Stomach (tissue), 9 donors: ENCODE measurements around the gene AFP. TPM values are rescaled to one million over a fixed set of nuclear protein-coding genes. Genes with fewer than 3 reads are reported as not detected.

ENCODE experiments used
- DNase-seq, 2 donors: peaks; one replicate each; pipeline versions ENCODE4 v3.0.0 to v3.0.0-alpha.2; 2013 to 2019
- H3K27ac ChIP-seq, 5 donors: fragments of 200-600 bp in 4 of 5; sonication (generic) in 4 of 5; one replicate each; pipeline ENCODE4 v1.5.1; 2013 to 2019; ENCODE audit warnings: mild to moderate bottlenecking in 1 of 5, moderate library complexity in 1 of 5
- H3K27me3 ChIP-seq, 3 donors: fragments of 200-600 bp; sonication (generic); one replicate each; pipeline ENCODE4 v1.5.1; 2017 to 2019; ENCODE audit warnings: mixed run types in 1 of 3
- H3K36me3 ChIP-seq, 4 donors: fragments of 200-600 bp; sonication (generic); 1 replicate in 3 of 4; 2 replicates in 1 of 4; pipeline ENCODE4 v1.5.1; 2016 to 2019
- H3K4me1 ChIP-seq, 4 donors: fragments of 200-600 bp; sonication (generic); one replicate each; pipeline ENCODE4 v1.5.1; 2016 to 2019
- H3K4me3 ChIP-seq, 4 donors: fragments of 200-600 bp; sonication (generic) in 3 of 4; one replicate each; pipeline ENCODE4 v1.5.1; 2016 to 2019; ENCODE audit warnings: mild to moderate bottlenecking in 1 of 4
- H3K9me3 ChIP-seq, 4 donors: fragments of 200-600 bp; sonication (generic); one replicate each; pipeline ENCODE4 v1.5.1; 2016 to 2019
- EP300 ChIP-seq: sonication (generic); formaldehyde crosslinking; IDR thresholded peaks from one replicate; pipeline ENCODE4 v1.6.1; 2017; ENCODE audit warnings: antibody characterized with exemption
- POLR2A ChIP-seq, 4 donors: fragments of 450-650 bp; IDR thresholded peaks; one replicate each; pipeline ENCODE4 v1.6.1; 2016; ENCODE audit warnings: antibody characterized with exemption in 4 of 4, control low read depth in 2 of 4, mild to moderate bottlenecking in 1 of 4, moderate library complexity in 1 of 4
- POLR2AphosphoS5 ChIP-seq, 3 donors: sonication (generic); formaldehyde crosslinking; IDR thresholded peaks; one replicate each; pipeline ENCODE4 v1.6.1; 2016; ENCODE audit warnings: antibody characterized with exemption in 3 of 3
- WGBS, 5 donors: extraction: QIAGEN DNeasy Blood & Tissue Kit in 3 of 5; methylation state at CpG; one replicate each; pipeline versions ENCODE4 v1.1.5 to v1.1.7; 2013 to 2018; 5-methylcytosine and 5-hydroxymethylcytosine counted together
- intact Hi-C: fragments of 100-400 bp; cut with DNase I; formaldehyde crosslinking; loops from one replicate; pipeline ENCODE4 v1.15.1; 2023; ENCODE audit warnings: low total_unique reads
- polyA plus RNA-seq, 3 donors: library from polyadenylated mRNA; stranded (reverse); fragments of 200-250 nt; gene quantifications; one replicate each; pipeline ENCODE4 v1.2.3, GENCODE V29; 2013
- total RNA-seq, 5 donors: library from RNA; depleted of rRNA; stranded (reverse); fragments of >200 nt; gene quantifications; one replicate each; pipeline versions ENCODE4 v1.1.0 to v1.2.3, GENCODE V29; 2014 to 2016
- TF ChIP-seq, protein P1 (sequence below), 7 experiments: fragments of 450-650 bp in 4 of 7; fragments of 200-600 bp in 3 of 7; sonication (generic) in 3 of 7; IDR thresholded peaks; one replicate each; pipeline ENCODE4 v1.5.1; 2016 to 2019; ENCODE audit warnings: antibody characterized with exemption in 7 of 7, control low read depth in 2 of 7, mild to moderate bottlenecking in 1 of 7
- donor health status: healthy with polysubstance abuse.
- donor health status: Bipolar disorder and iron deficiency.
- donor health status: healthy.

Gene AFP
- total and polyA plus RNA-seq, 8 donors: 2.6 TPM; not detected in 7

DNA sequence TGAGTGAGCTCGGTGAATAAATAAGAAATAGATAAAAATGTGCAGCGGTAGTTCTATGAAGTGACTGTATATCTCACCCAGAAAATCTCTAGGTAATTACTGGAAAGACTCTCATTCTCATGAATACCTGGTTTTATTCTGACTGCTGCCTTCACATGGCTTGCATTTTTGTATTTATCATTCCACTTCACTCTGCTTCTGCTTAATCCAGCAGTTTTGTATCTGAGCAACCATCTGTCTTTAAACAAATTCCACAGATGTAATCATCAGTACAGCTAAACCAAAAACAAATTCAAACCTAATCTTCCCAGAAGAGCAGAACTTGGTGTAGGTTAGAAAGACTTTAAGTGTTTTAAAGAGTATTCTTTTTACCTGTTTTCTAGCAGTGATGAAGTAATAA lies 43.1 kb upstream of the AFP start:
- Histone ChIP-seq H3K27ac (no peak overlapping the region), H3K9me3 (no peaks in the 10 kb centered on the region), H3K27me3 (no peaks in the 10 kb centered on the region), H3K4me1 (no peaks in the 10 kb centered on the region), H3K4me3 (no peak overlapping the region), H3K36me3 (no peaks in the 10 kb centered on the region)
- 78 to 87% (median 85%) methylated on average over 2 of the region's 2 CpGs for WGBS, 5 donors
- intact Hi-C loops: no loop called here
- TF ChIP-seq, protein P1, sequence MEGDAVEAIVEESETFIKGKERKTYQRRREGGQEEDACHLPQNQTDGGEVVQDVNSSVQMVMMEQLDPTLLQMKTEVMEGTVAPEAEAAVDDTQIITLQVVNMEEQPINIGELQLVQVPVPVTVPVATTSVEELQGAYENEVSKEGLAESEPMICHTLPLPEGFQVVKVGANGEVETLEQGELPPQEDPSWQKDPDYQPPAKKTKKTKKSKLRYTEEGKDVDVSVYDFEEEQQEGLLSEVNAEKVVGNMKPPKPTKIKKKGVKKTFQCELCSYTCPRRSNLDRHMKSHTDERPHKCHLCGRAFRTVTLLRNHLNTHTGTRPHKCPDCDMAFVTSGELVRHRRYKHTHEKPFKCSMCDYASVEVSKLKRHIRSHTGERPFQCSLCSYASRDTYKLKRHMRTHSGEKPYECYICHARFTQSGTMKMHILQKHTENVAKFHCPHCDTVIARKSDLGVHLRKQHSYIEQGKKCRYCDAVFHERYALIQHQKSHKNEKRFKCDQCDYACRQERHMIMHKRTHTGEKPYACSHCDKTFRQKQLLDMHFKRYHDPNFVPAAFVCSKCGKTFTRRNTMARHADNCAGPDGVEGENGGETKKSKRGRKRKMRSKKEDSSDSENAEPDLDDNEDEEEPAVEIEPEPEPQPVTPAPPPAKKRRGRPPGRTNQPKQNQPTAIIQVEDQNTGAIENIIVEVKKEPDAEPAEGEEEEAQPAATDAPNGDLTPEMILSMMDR (IDR thresholded peaks at IDR 0.05): no peak
- TF ChIP-seq EP300 (no peak), POLR2A (IDR thresholded peaks at IDR 0.05) (no peak), POLR2AphosphoS5 (IDR thresholded peaks at IDR 0.05) (no peak)
- no peak for DNase-seq

DNA sequence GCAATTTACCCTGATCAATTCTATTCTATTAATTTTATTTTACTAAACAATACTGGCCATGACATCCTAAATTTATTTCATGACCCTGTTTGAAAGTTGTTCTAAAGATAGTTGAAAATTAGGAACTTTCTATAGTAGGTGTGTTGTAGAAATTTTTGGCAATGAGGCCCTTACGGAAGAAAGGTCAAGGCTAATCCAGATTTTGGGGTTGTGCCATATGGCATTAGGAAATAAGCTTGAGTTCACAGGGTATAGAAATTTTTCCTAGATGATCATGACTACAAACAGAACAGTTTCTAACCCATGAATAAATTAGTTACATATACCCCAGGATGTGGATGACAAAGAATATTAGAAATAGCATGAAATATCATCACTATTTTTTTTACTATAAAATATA lies 39.7 kb upstream of the AFP start:
- H3K27ac ChIP-seq: no peak overlapping the region

DNA sequence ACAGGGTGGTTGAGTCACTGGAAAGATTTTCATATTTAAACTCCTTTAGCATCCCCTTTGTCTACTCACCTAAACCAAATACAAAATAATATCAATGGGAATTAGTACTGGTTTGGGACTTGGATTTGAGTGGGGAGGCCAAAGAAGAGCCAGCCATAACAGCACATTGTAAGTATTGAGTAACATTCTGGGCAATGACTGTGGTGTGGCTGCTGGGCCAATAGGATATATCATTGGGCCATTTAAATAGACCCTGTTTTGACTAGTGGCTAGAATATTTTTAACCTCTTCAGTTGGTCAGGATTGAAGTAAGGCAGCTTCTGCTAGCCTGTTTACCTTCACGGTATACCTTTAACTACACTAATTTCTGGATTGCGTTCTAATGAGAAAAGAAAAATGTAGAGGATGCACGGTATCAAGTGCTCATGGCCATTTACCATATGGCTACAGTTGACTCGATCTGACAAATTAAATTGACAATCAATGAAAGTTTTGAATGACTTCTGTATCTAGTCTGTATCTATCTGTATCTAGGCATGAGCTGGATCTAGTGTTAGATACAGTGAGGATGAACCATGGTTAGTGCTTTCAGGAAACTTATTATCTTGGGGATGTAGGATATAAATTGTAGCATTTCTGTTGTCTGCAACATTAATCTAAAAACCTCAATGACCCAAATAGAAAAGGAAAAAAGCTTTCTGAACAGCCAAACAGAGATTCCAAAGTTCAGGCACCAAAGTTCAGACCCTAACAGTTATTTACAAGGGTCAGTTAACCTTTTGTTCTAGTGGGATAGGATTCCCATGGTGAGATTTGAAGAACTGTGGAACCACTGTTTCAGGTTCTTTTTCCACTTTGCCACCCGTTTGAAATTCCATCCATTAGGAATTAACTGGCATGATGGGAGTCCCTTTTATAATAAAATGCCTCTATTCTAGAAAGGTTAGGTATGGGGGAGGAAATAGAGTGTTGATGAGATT lies 38.7 kb upstream of the AFP start:
- Histone ChIP-seq H3K27ac (no peak overlapping the region), H3K4me3 (no peak overlapping the region), H3K27me3 (no peaks in the 10 kb centered on the region), H3K9me3 (no peaks in the 10 kb centered on the region), H3K36me3 (no peaks in the 10 kb centered on the region), H3K4me1 (no peaks in the 10 kb centered on the region)
- TF ChIP-seq, protein P1 (IDR thresholded peaks at IDR 0.05): no peak
- TF ChIP-seq POLR2AphosphoS5 (IDR thresholded peaks at IDR 0.05) (no peak), POLR2A (IDR thresholded peaks at IDR 0.05) (no peak), EP300 (no peak)
- intact Hi-C loops: no loop called here
- DNase-seq: no peak
- 84 to 91% (median 87%) methylated on average over 5 of the region's 5 CpGs for WGBS, 5 donors

More for the DNA sequence above, 39.7 kb upstream of the AFP start:
- TF ChIP-seq POLR2AphosphoS5 (IDR thresholded peaks at IDR 0.05): no peak
- TF ChIP-seq, protein P1 (IDR thresholded peaks at IDR 0.05): no peak
- TF ChIP-seq POLR2A (IDR thresholded peaks at IDR 0.05): no peak
- intact Hi-C loops: no loop called here
- no peaks in the 10 kb centered on the region for H3K9me3 ChIP-seq
- WGBS, 5 donors: 78 to 90% (median 81%) methylated on average over 1 of the region's 1 CpG
- no peak for DNase-seq
- H3K4me3 ChIP-seq: no peak overlapping the region
- no peaks in the 10 kb centered on the region for H3K36me3 ChIP-seq
- H3K4me1 ChIP-seq: no peaks in the 10 kb centered on the region
- H3K27me3 ChIP-seq: no peaks in the 10 kb centered on the region

DNA sequence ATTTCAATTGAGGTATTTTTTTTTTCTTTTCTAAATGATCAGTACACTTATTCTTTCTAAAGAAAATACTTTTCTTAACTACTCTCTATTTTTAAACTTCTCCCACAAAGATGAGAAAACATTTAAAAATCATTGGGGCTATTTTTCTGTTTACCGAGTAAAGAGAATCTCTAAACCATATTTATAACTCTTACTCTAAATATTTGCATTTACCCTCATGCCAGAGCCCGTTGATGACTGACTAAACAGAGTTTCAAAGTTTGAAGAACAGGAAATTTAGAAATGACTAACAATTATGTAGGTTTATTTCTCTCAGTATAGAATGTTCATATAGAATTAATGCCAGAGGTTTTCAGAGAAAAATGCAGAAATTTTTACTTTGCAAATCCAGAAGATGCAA lies 34.6 kb upstream of the AFP start:
- DNase-seq: no peak
- TF ChIP-seq POLR2A (IDR thresholded peaks at IDR 0.05) (no peak), EP300 (no peak), POLR2AphosphoS5 (IDR thresholded peaks at IDR 0.05) (no peak)
- TF ChIP-seq, protein P1 (IDR thresholded peaks at IDR 0.05): no peak
- Histone ChIP-seq H3K4me3 (no peak overlapping the region), H3K4me1 (peaks cover 0 to 5% (median 0%) of the 10 kb centered on the region in 4 donors), H3K9me3 (no peaks in the 10 kb centered on the region), H3K27me3 (no peaks in the 10 kb centered on the region), H3K36me3 (no peaks in the 10 kb centered on the region), H3K27ac (no peak overlapping the region)
- intact Hi-C loops: no loop called here
- whole genome bisulfite sequencing, 5 donors: 17 to 35% (median 24%) methylated on average over 2 of the region's 2 CpGs
